ENCODE results near the gene MKKS. TPM values are rescaled to one million over a fixed set of nuclear protein-coding genes. Genes with fewer than 3 reads are reported as not detected.
A peak's percentile ranks its signal among the peaks of the same experiment; 100 is the strongest.

The MKKS gene
- total RNA-seq, 1 experiment from 2014 or later, result 19.9 TPM

DNA sequence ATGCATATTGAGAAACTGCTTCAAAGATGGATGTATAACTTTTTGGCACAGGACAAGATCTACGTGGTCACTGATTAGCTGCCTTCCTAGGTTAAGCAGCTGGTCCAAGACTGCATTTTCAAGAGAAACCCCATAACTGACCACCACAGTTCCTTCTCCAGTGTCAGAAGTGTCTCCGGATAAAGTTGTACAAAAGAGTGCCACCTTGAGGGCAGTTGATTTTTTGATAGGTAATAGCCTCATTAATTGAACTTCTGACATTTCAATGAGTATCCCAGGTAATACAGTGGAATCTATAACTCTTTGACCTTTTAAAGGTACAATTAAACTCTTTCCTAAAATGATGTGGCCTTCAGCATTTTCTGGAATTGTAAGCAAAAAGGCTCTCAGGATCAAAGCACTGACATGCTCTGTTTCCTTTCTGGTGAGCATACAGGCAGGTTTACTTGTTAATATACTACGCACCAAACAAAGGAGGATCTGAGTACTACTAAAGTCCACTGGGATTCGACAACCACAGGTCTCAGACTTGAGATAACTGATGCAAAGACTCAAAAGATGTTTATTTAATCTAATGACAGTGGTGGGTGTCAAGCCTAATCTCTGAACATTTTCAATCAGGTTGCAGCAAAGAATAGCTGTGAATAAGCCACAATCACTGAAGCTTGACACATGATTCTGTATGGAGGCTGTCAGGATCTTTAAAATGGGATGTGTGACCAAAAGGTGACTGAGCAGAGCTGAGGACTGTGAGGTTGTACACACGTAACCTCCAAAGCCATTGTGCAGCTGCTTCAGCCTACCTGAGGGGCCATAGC lies 21.2 kb downstream of the MKKS start:
- POLR2A ChIA-PET, result no interaction called here
- H3K36me3 ChIP-seq (ENCODE audit: control insufficient read depth in 1 of 2, insufficient read depth in 2 of 2, low read length in 2 of 2), result peaks cover 4% of the 10 kb centered on the region in 2 experiments; a peak in 2 of 4 replicates

More for the DNA sequence above, 21.2 kb downstream of the MKKS start:
- no peaks in the 10 kb centered on the region for H3K27me3 ChIP-seq (ENCODE audit: insufficient read depth, low read length)
- H4K20me1 ChIP-seq (ENCODE audit: insufficient read depth), result 0 out of 2 replicates have a peak, but pooled peaks cover 2% of the 10 kb centered on the region
- peaks cover 32% of the 10 kb centered on the region for H3K79me2 ChIP-seq (ENCODE audit: insufficient read depth, low read length)
- no peak overlapping the region for H3K9ac ChIP-seq (ENCODE audit: low read length)
- no peak overlapping the region for H2AFZ ChIP-seq (ENCODE audit: low read depth, low read length, poor library complexity, severe bottlenecking)
- RAD21 ChIA-PET (ENCODE audit: low non-redundant PET in 1 of 2, low total read pairs in 2 of 2, uncharacterized antibody in 2 of 2, unreplicated experiment in 2 of 2), result no interaction called here
- H3K4me1 ChIP-seq (ENCODE audit: control insufficient read depth in 1 of 2, insufficient read depth in 2 of 2, low read length in 2 of 2), result peaks cover 8 to 13% of the 10 kb centered on the region in 2 experiments; a peak in 3 of 4 replicates
- DNase-seq (ENCODE audit: low read depth, low spot score), result no peak
- H3K4me3 ChIP-seq (replicated peaks in 1 of 2; ENCODE audit: low read depth in 1 of 2, low read length in 2 of 2), result no peak overlapping the region
- ATAC-seq, result peak; percentile 57; the same call in 1 of the 2 replicates
- intact Hi-C loops (cut with micrococcal nuclease), result loop anchor here (5.0 kb wide), 1 partner anchor 435 kb away; no protein-coding TSS in a partner anchor
- CTCF ChIA-PET, result no interaction called here
- no peak overlapping the region for H3K4me2 ChIP-seq (ENCODE audit: low read length)
- no peak overlapping the region for H3K27ac ChIP-seq (ENCODE audit: low read depth, low read length)
- H3K9me2 ChIP-seq (ENCODE audit: insufficient read depth), result no peaks in the 10 kb centered on the region
- no TSS peak for BruUV-seq (replicated peaks)
- no peak for TF ChIP-seq FOSL1 (IDR thresholded peaks at IDR 0.05; ENCODE audit: low read depth)
- TF ChIP-seq RAD21 (IDR thresholded peaks at IDR 0.05; ENCODE audit: low read depth), result 0 out of 2 replicates have a peak, but pooled peaks have one; percentile 22
- TF ChIP-seq CBX3 (IDR thresholded peaks at IDR 0.05; ENCODE audit: low read depth), result no peak
- TF ChIP-seq, protein P1, sequence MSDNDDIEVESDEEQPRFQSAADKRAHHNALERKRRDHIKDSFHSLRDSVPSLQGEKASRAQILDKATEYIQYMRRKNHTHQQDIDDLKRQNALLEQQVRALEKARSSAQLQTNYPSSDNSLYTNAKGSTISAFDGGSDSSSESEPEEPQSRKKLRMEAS (IDR thresholded peaks at IDR 0.05), result no peak
- TF ChIP-seq, protein P2, sequence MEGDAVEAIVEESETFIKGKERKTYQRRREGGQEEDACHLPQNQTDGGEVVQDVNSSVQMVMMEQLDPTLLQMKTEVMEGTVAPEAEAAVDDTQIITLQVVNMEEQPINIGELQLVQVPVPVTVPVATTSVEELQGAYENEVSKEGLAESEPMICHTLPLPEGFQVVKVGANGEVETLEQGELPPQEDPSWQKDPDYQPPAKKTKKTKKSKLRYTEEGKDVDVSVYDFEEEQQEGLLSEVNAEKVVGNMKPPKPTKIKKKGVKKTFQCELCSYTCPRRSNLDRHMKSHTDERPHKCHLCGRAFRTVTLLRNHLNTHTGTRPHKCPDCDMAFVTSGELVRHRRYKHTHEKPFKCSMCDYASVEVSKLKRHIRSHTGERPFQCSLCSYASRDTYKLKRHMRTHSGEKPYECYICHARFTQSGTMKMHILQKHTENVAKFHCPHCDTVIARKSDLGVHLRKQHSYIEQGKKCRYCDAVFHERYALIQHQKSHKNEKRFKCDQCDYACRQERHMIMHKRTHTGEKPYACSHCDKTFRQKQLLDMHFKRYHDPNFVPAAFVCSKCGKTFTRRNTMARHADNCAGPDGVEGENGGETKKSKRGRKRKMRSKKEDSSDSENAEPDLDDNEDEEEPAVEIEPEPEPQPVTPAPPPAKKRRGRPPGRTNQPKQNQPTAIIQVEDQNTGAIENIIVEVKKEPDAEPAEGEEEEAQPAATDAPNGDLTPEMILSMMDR (IDR thresholded peaks at IDR 0.05 in 2 of 3, conservative IDR thresholded peaks at IDR 0.05 in 1 of 3; ENCODE audit: borderline replicate concordance in 1 of 3, insufficient read depth in 1 of 3, low read depth in 2 of 3, low read length in 2 of 3), result peak in 2 of 3 experiments; percentile 29 to 40; a peak in 3 of 6 replicates
- H3K9me3 ChIP-seq (ENCODE audit: control insufficient read depth in 1 of 2, insufficient read depth in 1 of 2, low read depth in 1 of 2, low read length in 2 of 2), result no peaks in the 10 kb centered on the region

Data from HCT116 (cell line).